Psoas muscle (tissue), 8 donors: ENCODE results near the gene PTPRO. TPM values are rescaled to one million over a fixed set of nuclear protein-coding genes. Genes with fewer than 3 reads are reported as not detected.

Experiments
- ATAC-seq, 4 donors: fragments of 200-7000 bp; cut with Tn5 transposase; one replicate each; pipeline ENCODE4 v1.9.1; 2020; ENCODE audit warnings: moderate library complexity in 3 of 4, mild to moderate bottlenecking in 2 of 4
- DNase-seq, 2 donors: peaks; one replicate each; pipeline ENCODE4 v3.0.0-alpha.2; 2020
- H3K27ac ChIP-seq: fragments of 200-600 bp; one replicate; pipeline ENCODE4 v1.8.0; 2022
- H3K27me3 ChIP-seq, 3 donors: fragments of 200-600 bp in 1 of 3; one replicate each; pipeline versions ENCODE4 v1.6.1 to v1.8.0; 2013 to 2022; ENCODE audit warnings: low read length in 2 of 3, mild to moderate bottlenecking in 2 of 3, moderate library complexity in 1 of 3; ENCODE audit not compliant: insufficient read depth in 3 of 3
- H3K36me3 ChIP-seq, 2 donors: fragments of 200-600 bp in 1 of 2; one replicate each; pipeline versions ENCODE4 v1.6.1 to v1.8.0; 2013 to 2022; ENCODE audit warnings: low read depth in 1 of 2, mild to moderate bottlenecking in 1 of 2, moderate library complexity in 1 of 2; ENCODE audit not compliant: insufficient read depth in 1 of 2
- H3K4me1 ChIP-seq: fragments of 200-600 bp; one replicate; pipeline ENCODE4 v1.8.0; 2022
- H3K4me3 ChIP-seq: fragments of 200-600 bp; one replicate; pipeline ENCODE4 v1.8.0; 2022; ENCODE audit warnings: mild to moderate bottlenecking
- H3K9me3 ChIP-seq: fragments of 200-600 bp; one replicate; pipeline ENCODE4 v1.8.0; 2022
- WGBS, 3 donors: extraction: QIAGEN DNeasy Blood & Tissue Kit; methylation state at CpG; one replicate each; pipeline versions ENCODE4 v1.1.6 to v1.1.7; 2013; 5-methylcytosine and 5-hydroxymethylcytosine counted together
- intact Hi-C, 2 donors: fragments of 100-400 bp; cut with DNase I; formaldehyde crosslinking; loops; one replicate each; pipeline versions ENCODE4 v1.11.0 to v1.14.2; 2022
- polyA plus RNA-seq, 3 donors: library from polyadenylated mRNA; stranded (reverse); fragments of 200-250 nt; gene quantifications; one replicate each; pipeline ENCODE4 v1.2.3, GENCODE V29; 2013
- total RNA-seq, 4 donors: library from RNA; stranded (reverse); fragmentation: NEBNext Ultra II Directional in 2 of 4; extraction: Animal tissue kit (Norgen Biotek cat#: 25700) in 2 of 4; gene quantifications; one replicate each; pipeline versions ENCODE4 v1.2.1 to v1.2.4, GENCODE V29; 2021 to 2023
- TF ChIP-seq, protein P1 (sequence below): fragments of 200-600 bp; IDR thresholded peaks from one replicate; pipeline ENCODE4 v1.8.0; 2022; ENCODE audit warnings: antibody characterized with exemption
- donor health status: healthy with polysubstance abuse.
- donor health status: DM: no; HTN: no; CAD: no; lungs with moderate emphysema.
- donor health status: Bipolar disorder and iron deficiency.
- donor health status: healthy.
- donor health status: DM: yes; HTN: yes; CAD: no.
- donor health status: DM: no; HTN: no; CAD: no.
- donor health status: DM: no; HTN: no; CAD: no.
- donor health status: DM: yes; HTN: yes; CAD: no.

The PTPRO gene
- total and polyA plus RNA-seq, 7 donors: 0.21 to 2.3 (median 0.45) TPM

GRCh38 chr12:15596174-15596573 is 273.9 kb downstream of the PTPRO start:
- TF ChIP-seq, protein P1, sequence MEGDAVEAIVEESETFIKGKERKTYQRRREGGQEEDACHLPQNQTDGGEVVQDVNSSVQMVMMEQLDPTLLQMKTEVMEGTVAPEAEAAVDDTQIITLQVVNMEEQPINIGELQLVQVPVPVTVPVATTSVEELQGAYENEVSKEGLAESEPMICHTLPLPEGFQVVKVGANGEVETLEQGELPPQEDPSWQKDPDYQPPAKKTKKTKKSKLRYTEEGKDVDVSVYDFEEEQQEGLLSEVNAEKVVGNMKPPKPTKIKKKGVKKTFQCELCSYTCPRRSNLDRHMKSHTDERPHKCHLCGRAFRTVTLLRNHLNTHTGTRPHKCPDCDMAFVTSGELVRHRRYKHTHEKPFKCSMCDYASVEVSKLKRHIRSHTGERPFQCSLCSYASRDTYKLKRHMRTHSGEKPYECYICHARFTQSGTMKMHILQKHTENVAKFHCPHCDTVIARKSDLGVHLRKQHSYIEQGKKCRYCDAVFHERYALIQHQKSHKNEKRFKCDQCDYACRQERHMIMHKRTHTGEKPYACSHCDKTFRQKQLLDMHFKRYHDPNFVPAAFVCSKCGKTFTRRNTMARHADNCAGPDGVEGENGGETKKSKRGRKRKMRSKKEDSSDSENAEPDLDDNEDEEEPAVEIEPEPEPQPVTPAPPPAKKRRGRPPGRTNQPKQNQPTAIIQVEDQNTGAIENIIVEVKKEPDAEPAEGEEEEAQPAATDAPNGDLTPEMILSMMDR: no peak
- Histone ChIP-seq H3K27ac (no peak overlapping the region), H3K36me3 (no peaks in the 10 kb centered on the region), H3K27me3 (no peaks in the 10 kb centered on the region), H3K9me3 (no peaks in the 10 kb centered on the region), H3K4me3 (no peak overlapping the region), H3K4me1 (peaks cover 16% of the 10 kb centered on the region)
- ATAC-seq (no peak), DNase-seq (no peak)
- WGBS, 3 donors: 53 to 65% (median 61%) methylated on average over 5 of the region's 5 CpGs
- intact Hi-C loops: no loop called here

- TF ChIP-seq, protein P1: no peak
- Histone ChIP-seq H3K27ac (no peak overlapping the region), H3K4me1 (peaks cover 16% of the 10 kb centered on the region), H3K4me3 (no peak overlapping the region), H3K36me3 (no peaks in the 10 kb centered on the region), H3K9me3 (no peaks in the 10 kb centered on the region), H3K27me3 (no peaks in the 10 kb centered on the region)
- no peak for DNase-seq
- intact Hi-C loops: no loop called here
- 47 to 64% (median 51%) methylated on average over 5 of the region's 5 CpGs for WGBS, 3 donors
- ATAC-seq: no peak
Observed at GRCh38 chr12:15597125-15597830, 275.0 kb downstream of the PTPRO start.

- DNase-seq: no peak
- H3K4me3 ChIP-seq: no peak overlapping the region
- H3K27ac ChIP-seq: peak overlapping the region; percentile 50
- intact Hi-C loops: no loop called here
- no peaks in the 10 kb centered on the region for H3K9me3 ChIP-seq
- peak; percentile 46 to 90 (median 80) for ATAC-seq
- H3K4me1 ChIP-seq: peaks cover 16% of the 10 kb centered on the region
- WGBS, 3 donors: 21 to 23% (median 21%) methylated on average over 4 of the region's 4 CpGs
- H3K27me3 ChIP-seq: no peaks in the 10 kb centered on the region
- TF ChIP-seq, protein P1: no peak
- H3K36me3 ChIP-seq: no peaks in the 10 kb centered on the region
Observed at GRCh38 chr12:15599266-15600037, 277.1 kb downstream of the PTPRO start.

GRCh38 chr12:15600223-15600935 is 278.1 kb downstream of the PTPRO start:
- ATAC-seq: no peak
- intact Hi-C loops: no loop called here
- Histone ChIP-seq H3K9me3 (no peaks in the 10 kb centered on the region), H3K27me3 (no peaks in the 10 kb centered on the region), H3K4me3 (no peak overlapping the region), H3K27ac (no peak overlapping the region), H3K36me3 (no peaks in the 10 kb centered on the region), H3K4me1 (peaks cover 16% of the 10 kb centered on the region)
- TF ChIP-seq, protein P1: no peak
- no peak for DNase-seq
- WGBS, 3 donors: 81 to 90% (median 88%) methylated on average over 7 of the region's 7 CpGs
